Stimulated activated naive CD8-positive, alpha-beta T cell treated with anti-CD3 and anti-CD28 coated beads, Interleukin-15, Interleukin-2, amounts not matched to agents 100 U/mL and 50 U/mL, for 24 hours (primary cell): Measurements from ENCODE around the gene MLLT6.

Experiments
- ATAC-seq: fragments of 150-1000 bp; cut with Tn5 transposase; one replicate; pipeline ENCODE4 v1.10.0; 2021
- DNase-seq: peaks from one replicate; pipeline ENCODE4 v3.0.0; 2021

MLLT6 gene

GRCh38 chr17:38704606-38705522 is at the start of gene MLLT6:
MLLT6 (plus strand) TSS chr17:38705273; CDS start chr17:38705633, 360 bp downstream.
- DNase-seq, result peak; percentile 74
- ATAC-seq, result no peak

GRCh38 chr17:38656959-38657823 is 47.9 kb upstream of the MLLT6 start:
- ATAC-seq (no peak), DNase-seq (no peak)

- no peak for DNase-seq
- no peak for ATAC-seq
These were observed 47.0 kb upstream of the MLLT6 start for GRCh38 chr17:38657824-38658740.

- ATAC-seq, result no peak
- DNase-seq, result no peak
These were observed 46.2 kb upstream of the MLLT6 start for GRCh38 chr17:38658741-38659345.

GRCh38 chr17:38659415-38659814 is 45.7 kb upstream of the MLLT6 start:
- DNase-seq, result no peak
- ATAC-seq, result no peak

- ATAC-seq, result no peak
- DNase-seq, result no peak
These were observed 44.7 kb upstream of the MLLT6 start for GRCh38 chr17:38660097-38661025.

GRCh38 chr17:38663125-38663751 is 41.8 kb upstream of the MLLT6 start:
- DNase-seq (peak; percentile 69), ATAC-seq (peak; percentile 69)

- DNase-seq (no peak), ATAC-seq (no peak)
These were observed 41.0 kb upstream of the MLLT6 start for GRCh38 chr17:38663964-38664644.

GRCh38 chr17:38667099-38667786 is 37.8 kb upstream of the MLLT6 start:
- ATAC-seq, result peak; percentile 51
- DNase-seq, result peak; percentile 69

- ATAC-seq, result no peak
- no peak for DNase-seq
These were observed 37.3 kb upstream of the MLLT6 start for GRCh38 chr17:38667787-38668122.

GRCh38 chr17:38669520-38669919 is 35.6 kb upstream of the MLLT6 start:
- ATAC-seq, result no peak
- no peak for DNase-seq

- DNase-seq, result no peak
- no peak for ATAC-seq
These were observed 32.9 kb upstream of the MLLT6 start for GRCh38 chr17:38671939-38672720.

GRCh38 chr17:38672788-38673706 is 32.0 kb upstream of the MLLT6 start:
- no peak for ATAC-seq

GRCh38 chr17:38673707-38674013 is 31.4 kb upstream of the MLLT6 start:
- ATAC-seq (no peak), DNase-seq (no peak)

More at GRCh38 chr17:38672788-38673706, 32.0 kb upstream of the MLLT6 start:
- DNase-seq, result no peak

GRCh38 chr17:38674014-38674748 is 30.9 kb upstream of the MLLT6 start:
- DNase-seq (peak; percentile 58), ATAC-seq (peak; percentile 0)
